ENCODE results near the gene LYRM4.

DNA sequence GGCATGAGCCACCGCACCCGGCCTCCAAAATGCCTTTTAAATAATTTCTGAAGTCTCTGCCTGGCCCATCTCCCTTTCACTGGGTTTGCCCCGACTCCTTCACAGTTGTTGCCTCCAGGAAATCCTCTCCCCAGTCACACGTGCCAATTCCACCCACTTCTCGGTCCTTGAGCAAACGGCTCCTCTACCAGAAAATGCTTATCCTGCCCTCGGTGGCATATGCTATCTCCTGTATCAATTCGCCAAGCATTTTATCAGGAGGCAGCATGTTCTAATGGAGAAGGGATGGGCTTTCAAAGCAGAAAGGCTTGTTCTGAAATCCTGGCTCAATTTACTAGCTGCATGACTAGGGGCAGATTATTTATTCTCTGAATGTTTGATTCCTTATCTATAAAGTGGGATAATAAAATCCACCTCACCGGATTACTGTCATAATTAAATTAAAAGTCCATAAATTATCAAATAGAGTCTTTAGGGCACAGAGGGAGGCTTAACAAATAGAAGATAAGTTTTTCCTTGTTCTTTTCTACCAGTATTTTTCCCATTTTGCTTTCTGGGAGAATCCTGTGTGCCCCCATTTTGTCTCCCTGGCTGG lies 109.3 kb downstream of the LYRM4 start:
- TF ChIP-seq, protein P1, sequence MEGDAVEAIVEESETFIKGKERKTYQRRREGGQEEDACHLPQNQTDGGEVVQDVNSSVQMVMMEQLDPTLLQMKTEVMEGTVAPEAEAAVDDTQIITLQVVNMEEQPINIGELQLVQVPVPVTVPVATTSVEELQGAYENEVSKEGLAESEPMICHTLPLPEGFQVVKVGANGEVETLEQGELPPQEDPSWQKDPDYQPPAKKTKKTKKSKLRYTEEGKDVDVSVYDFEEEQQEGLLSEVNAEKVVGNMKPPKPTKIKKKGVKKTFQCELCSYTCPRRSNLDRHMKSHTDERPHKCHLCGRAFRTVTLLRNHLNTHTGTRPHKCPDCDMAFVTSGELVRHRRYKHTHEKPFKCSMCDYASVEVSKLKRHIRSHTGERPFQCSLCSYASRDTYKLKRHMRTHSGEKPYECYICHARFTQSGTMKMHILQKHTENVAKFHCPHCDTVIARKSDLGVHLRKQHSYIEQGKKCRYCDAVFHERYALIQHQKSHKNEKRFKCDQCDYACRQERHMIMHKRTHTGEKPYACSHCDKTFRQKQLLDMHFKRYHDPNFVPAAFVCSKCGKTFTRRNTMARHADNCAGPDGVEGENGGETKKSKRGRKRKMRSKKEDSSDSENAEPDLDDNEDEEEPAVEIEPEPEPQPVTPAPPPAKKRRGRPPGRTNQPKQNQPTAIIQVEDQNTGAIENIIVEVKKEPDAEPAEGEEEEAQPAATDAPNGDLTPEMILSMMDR (IDR thresholded peaks at IDR 0.05) = no peak
- TF ChIP-seq EP300 (IDR thresholded peaks at IDR 0.05) = no peak

All from esophagus muscularis mucosa (tissue), 3 donors.